ENCODE data around the gene EPHX1.
"Not testable (repeated sequence)": the region's sequence is repeated elsewhere in the genome, so short reads cannot be mapped to it uniquely, and the experiment has no call there.

The EPHX1 gene

GRCh38 chr1:225809842-225810578, at the start of gene EPHX1:
TSS of gene EPHX1 (plus strand) at chr1:225810124. CDS start at chr1:225828730, 18,606 bp downstream.
- FAIRE-seq: peak; percentile 3

GRCh38 chr1:225760531-225760930, 49.4 kb upstream of the EPHX1 start:
- no peak for FAIRE-seq

GRCh38 chr1:225761395-225761794, 48.5 kb upstream of the EPHX1 start:
- not testable (repeated sequence) for FAIRE-seq

- FAIRE-seq: no peak
These were observed 47.9 kb upstream of the EPHX1 start for GRCh38 chr1:225762002-225762441.

- no peak for FAIRE-seq
These were observed 47.5 kb upstream of the EPHX1 start for GRCh38 chr1:225762444-225762843.

GRCh38 chr1:225763716-225764548, 46.0 kb upstream of the EPHX1 start:
- no peak for FAIRE-seq

GRCh38 chr1:225765982-225766674, 43.8 kb upstream of the EPHX1 start:
- no peak for FAIRE-seq

GRCh38 chr1:225766967-225767633, 42.8 kb upstream of the EPHX1 start:
- no peak for FAIRE-seq

GRCh38 chr1:225767634-225768540, 42.0 kb upstream of the EPHX1 start:
- no peak for FAIRE-seq

- no peak for FAIRE-seq
These were observed 41.1 kb upstream of the EPHX1 start for GRCh38 chr1:225768662-225769426.

GRCh38 chr1:225769687-225770086, 40.2 kb upstream of the EPHX1 start:
- no peak for FAIRE-seq

- FAIRE-seq: no peak
These were observed 39.2 kb upstream of the EPHX1 start for GRCh38 chr1:225770561-225771248.

- FAIRE-seq: no peak
These were observed 38.1 kb upstream of the EPHX1 start for GRCh38 chr1:225771661-225772322.

- FAIRE-seq: peak; percentile 39
These were observed 37.6 kb upstream of the EPHX1 start for GRCh38 chr1:225772323-225772768.

GRCh38 chr1:225772848-225773247, 37.1 kb upstream of the EPHX1 start:
- FAIRE-seq: no peak

GRCh38 chr1:225774281-225775147, 35.4 kb upstream of the EPHX1 start:
- FAIRE-seq: no peak

- no peak for FAIRE-seq
These were observed 33.6 kb upstream of the EPHX1 start for GRCh38 chr1:225776294-225776693.

GRCh38 chr1:225777058-225777582, 32.8 kb upstream of the EPHX1 start:
- FAIRE-seq: no peak

Measured in A204.1 (cell line).